Right lobe of liver (tissue), 6 donors: ENCODE results near the gene SYP. TPM values are rescaled to one million over a fixed set of nuclear protein-coding genes. Genes with fewer than 3 reads are reported as not detected.
"Not testable (repeated sequence)": the region's sequence is repeated elsewhere in the genome, so short reads cannot be mapped to it uniquely, and the experiment has no call there.

Experiments used
- ATAC-seq, 4 donors: fragments of 200-7000 bp; cut with Tn5 transposase; one replicate each; pipeline ENCODE4 v1.9.1; 2020; ENCODE audit warnings: mild to moderate bottlenecking in 4 of 4, moderate library complexity in 4 of 4
- DNase-seq, 3 donors: peaks; one replicate each; pipeline ENCODE4 v3.0.0-alpha.2; 2020
- H3K27ac ChIP-seq, 3 donors: fragments of 200-600 bp; one replicate each; pipeline ENCODE4 v1.8.0; 2022
- H3K27me3 ChIP-seq, 2 donors: fragments of 200-600 bp; one replicate each; pipeline ENCODE4 v1.8.0; 2022
- H3K36me3 ChIP-seq, 4 donors: fragments of 200-600 bp; sonication (generic) in 1 of 4; one replicate each; pipeline versions ENCODE4 v1.5.1 to v1.8.0; 2017 to 2022; ENCODE audit warnings: control low read depth in 1 of 4
- H3K4me1 ChIP-seq, 4 donors: fragments of 200-600 bp; sonication (generic) in 1 of 4; one replicate each; pipeline versions ENCODE4 v1.5.1 to v1.8.0; 2017 to 2022; ENCODE audit warnings: control low read depth in 1 of 4
- H3K4me3 ChIP-seq, 3 donors: fragments of 200-600 bp; one replicate each; pipeline ENCODE4 v1.8.0; 2022
- H3K9me3 ChIP-seq, 4 donors: fragments of 200-600 bp; sonication (generic) in 1 of 4; one replicate each; pipeline versions ENCODE4 v1.5.1 to v1.8.0; 2017 to 2022; ENCODE audit warnings: control low read depth in 1 of 4
- POLR2A ChIP-seq: fragments of 450-650 bp; IDR thresholded peaks from one replicate; pipeline ENCODE4 v1.6.1; 2017; ENCODE audit warnings: antibody characterized with exemption, mild to moderate bottlenecking
- WGBS: methylation state at CpG from one replicate; pipeline ENCODE4 v1.1.6; 2018; ENCODE audit warnings: low coverage, low lambda C conversion rate; ENCODE audit not compliant: insufficient coverage; ENCODE audit errors: missing lambda C conversion rate; 5-methylcytosine and 5-hydroxymethylcytosine counted together
- intact Hi-C, 2 donors: fragments of 100-400 bp; cut with DNase I; formaldehyde crosslinking; loops; one replicate each; pipeline versions ENCODE4 v1.11.2 to v1.14.1; 2022
- total RNA-seq, 6 experiments: library from RNA; depleted of rRNA in 2 of 6; stranded (reverse); fragments of >200 nt in 2 of 6; fragmentation: NEBNext Ultra II Directional in 3 of 6; extraction: Animal tissue kit (Norgen Biotek cat#: 25700) in 3 of 6; gene quantifications; one replicate each; pipeline versions ENCODE4 v1.1.0 to v1.2.4, GENCODE V29; 2016 to 2023
- TF ChIP-seq, protein P1 (sequence below), 4 donors: fragments of 200-600 bp in 3 of 4; fragments of 450-650 bp in 1 of 4; IDR thresholded peaks; one replicate each; pipeline versions ENCODE4 v1.5.1 to v1.8.0; 2016 to 2022; ENCODE audit warnings: antibody characterized with exemption in 4 of 4, mild to moderate bottlenecking in 2 of 4
- donor health status: DM: no; HTN: yes; CAD: no.
- donor health status: DM: no; HTN: no; CAD: no.
- donor health status: DM: no; HTN: no; CAD: no.
- donor health status: DM: no; HTN: yes; CAD: no.
- donor health status: DM: no; HTN: yes; CAD: no.

SYP gene
- total RNA-seq, 6 experiments from 2014 or later: 0.12 to 0.39 (median 0.27) TPM; not detected in 1

DNA sequence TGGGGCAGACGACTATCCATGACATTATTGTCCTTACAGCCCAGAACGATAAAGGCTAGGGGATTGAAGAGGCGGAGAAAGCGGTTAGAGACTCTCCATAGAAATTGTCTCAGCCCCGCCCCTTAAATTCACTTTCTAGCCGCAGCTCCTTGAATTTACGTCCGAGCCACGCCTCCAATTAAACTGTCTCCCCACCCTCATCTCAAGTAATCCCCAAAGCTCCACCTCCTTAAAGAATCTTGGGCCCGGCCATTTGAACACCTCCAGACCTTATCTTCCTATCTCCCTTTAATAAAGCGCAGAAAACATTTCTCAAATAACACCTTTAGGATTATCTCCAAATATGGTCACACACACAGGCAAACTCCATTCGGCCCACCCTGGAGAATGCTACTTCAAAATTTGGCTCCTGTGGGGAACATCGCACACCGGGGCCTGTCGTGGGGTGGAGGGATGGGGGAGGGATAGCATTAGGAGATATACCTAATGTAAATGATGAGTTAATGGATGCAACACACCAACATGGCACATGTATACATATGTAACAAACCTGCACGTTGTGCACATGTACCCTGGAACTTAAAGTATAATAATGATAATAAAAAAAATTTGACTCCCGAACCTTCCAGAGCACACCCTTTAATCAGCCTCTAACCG is 44.6 kb downstream of the SYP start:
- Histone ChIP-seq H3K4me1 (peaks cover 0 to 5% (median 2%) of the 10 kb centered on the region in 4 donors), H3K9me3 (no peaks in the 10 kb centered on the region), H3K36me3 (no peaks in the 10 kb centered on the region), H3K27me3 (no peaks in the 10 kb centered on the region), H3K4me3 (peak overlapping the region; percentile 44 to 61 (median 56)), H3K27ac (peak overlapping the region; percentile 68 to 86 (median 72))
- DNase-seq (peak in 1 of 3 donors; percentile 26), ATAC-seq (no peak)
- TF ChIP-seq, protein P1, sequence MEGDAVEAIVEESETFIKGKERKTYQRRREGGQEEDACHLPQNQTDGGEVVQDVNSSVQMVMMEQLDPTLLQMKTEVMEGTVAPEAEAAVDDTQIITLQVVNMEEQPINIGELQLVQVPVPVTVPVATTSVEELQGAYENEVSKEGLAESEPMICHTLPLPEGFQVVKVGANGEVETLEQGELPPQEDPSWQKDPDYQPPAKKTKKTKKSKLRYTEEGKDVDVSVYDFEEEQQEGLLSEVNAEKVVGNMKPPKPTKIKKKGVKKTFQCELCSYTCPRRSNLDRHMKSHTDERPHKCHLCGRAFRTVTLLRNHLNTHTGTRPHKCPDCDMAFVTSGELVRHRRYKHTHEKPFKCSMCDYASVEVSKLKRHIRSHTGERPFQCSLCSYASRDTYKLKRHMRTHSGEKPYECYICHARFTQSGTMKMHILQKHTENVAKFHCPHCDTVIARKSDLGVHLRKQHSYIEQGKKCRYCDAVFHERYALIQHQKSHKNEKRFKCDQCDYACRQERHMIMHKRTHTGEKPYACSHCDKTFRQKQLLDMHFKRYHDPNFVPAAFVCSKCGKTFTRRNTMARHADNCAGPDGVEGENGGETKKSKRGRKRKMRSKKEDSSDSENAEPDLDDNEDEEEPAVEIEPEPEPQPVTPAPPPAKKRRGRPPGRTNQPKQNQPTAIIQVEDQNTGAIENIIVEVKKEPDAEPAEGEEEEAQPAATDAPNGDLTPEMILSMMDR (IDR thresholded peaks at IDR 0.05): no peak
- no peak for TF ChIP-seq POLR2A
- intact Hi-C loops: no loop called here
- WGBS: 42% methylated on average over 16 of the region's 18 CpGs

DNA sequence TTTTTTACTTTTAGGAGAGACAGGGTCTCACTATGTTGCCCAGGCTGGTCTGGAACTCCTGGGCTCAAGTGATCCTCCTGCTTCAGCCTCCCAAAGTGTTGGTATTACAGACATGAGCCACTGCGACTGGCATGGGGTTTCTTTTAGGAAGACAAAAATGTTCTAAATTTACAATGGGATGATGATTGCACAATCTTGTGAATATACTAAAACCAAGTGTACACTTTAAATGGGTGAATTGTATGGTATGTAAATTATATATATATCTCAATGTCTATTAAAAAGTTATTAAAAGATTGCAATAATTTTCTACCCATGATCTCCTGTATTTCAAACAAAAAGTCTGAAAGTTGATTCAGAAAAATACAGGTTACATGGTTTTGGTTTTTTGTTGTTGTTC is 46.5 kb downstream of the SYP start:
- peak in 1 of 3 donors; percentile 8 for DNase-seq
- Histone ChIP-seq H3K4me1 (no peaks in the 10 kb centered on the region), H3K27ac (no peak overlapping the region), H3K27me3 (no peaks in the 10 kb centered on the region), H3K9me3 (no peaks in the 10 kb centered on the region), H3K4me3 (no peak overlapping the region), H3K36me3 (no peaks in the 10 kb centered on the region)
- 56% methylated on average over 1 of the region's 1 CpG for WGBS
- ATAC-seq: no peak
- intact Hi-C loops: no loop called here
- TF ChIP-seq, protein P1 (IDR thresholded peaks at IDR 0.05): no peak
- TF ChIP-seq POLR2A: no peak

DNA sequence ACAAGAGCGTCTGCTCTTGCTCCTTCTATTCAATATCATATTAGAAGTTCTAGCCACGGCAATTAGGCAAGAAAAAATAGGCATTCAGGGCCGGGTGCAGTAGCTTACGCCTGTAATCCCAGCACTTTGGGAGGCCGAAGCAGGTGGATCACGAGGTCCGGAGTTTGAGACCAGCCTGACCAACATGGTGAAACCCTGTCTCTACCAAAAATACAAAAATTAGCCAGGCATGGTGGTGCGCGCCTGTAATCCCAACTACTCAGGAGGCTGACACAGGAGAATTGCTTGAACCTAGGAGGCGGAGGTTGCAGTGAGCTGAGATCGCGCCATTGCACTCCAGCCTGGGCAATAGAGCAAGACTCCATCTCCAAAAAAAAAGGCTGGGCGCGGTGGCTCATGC is 50.7 kb downstream of the SYP start:
- intact Hi-C loops, H3K27ac ChIP-seq, ATAC-seq, H3K36me3 ChIP-seq, H3K27me3 ChIP-seq, H3K4me3 ChIP-seq, H3K9me3 ChIP-seq, H3K4me1 ChIP-seq: not testable (repeated sequence)
- WGBS: 82% methylated on average over 12 of the region's 14 CpGs
- DNase-seq: peak in 1 of 3 donors; percentile 3

DNA sequence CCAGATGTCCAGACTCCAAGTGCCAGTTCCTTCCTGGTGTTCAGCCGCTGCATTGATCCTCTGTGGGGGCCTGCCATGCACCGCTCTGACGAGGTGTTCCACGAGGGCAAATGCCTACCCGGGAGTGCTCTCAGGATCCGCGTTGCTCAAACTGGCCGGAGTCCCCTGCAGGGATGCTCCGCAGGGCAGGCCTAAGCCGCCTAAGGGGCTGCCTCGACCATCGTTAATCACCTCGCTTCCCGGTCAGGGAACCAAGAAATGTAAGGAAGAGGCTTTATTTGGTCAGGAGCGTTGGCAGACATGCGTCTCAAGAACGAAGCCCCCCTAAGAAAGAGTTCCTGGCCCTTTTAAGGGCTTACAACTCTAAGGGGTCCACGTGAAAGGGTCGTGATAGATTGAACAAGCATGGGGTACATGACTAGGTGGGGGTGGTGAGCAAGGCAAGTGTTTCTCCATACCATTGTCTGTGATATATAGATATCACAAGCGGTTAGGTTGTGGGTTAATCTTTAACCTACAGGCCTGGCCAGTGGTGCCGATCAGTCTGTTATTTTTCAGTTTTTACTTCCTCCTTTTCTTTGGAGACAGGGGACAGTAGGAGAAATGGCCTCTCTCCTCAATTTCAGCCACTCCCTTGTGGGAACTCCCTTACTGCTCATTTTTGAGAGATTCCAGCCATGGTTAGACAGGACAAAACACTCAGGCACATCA is 51.4 kb downstream of the SYP start:
- H3K4me1 ChIP-seq, intact Hi-C loops, H3K36me3 ChIP-seq, H3K4me3 ChIP-seq, H3K9me3 ChIP-seq, H3K27ac ChIP-seq, H3K27me3 ChIP-seq: not testable (repeated sequence)
- WGBS: 67% methylated on average over 10 of the region's 21 CpGs
- DNase-seq (peak in 1 of 3 donors; percentile 45), ATAC-seq (peak in 2 of 4 donors; percentile 25 to 61)

DNA sequence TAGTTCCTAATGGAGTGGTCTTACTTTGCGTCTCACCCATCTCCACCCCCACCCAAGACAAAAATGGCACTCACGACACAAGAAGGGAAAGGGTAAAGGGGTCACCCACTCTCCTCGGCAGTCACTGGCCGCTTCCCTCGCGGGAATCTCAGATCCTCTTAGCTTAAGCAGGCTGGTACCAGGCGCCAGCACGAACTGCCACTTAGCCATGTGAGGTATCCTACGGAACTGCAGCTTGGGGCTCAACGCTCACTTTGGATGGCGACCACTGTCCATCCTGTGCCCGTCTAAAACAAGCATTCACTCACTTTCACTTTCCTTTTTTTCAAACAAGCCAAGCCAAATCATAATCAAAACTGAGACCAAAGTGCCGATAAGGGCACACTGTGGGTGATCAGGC is 52.1 kb downstream of the SYP start:
- no peaks in the 10 kb centered on the region for H3K27me3 ChIP-seq
- peak in 1 of 4 donors; percentile 19 for ATAC-seq
- H3K4me1 ChIP-seq: no peaks in the 10 kb centered on the region
- WGBS: 83% methylated on average over 12 of the region's 13 CpGs
- intact Hi-C loops: no loop called here
- H3K36me3 ChIP-seq: no peaks in the 10 kb centered on the region
- TF ChIP-seq, protein P1 (IDR thresholded peaks at IDR 0.05): no peak
- TF ChIP-seq POLR2A: no peak
- no peaks in the 10 kb centered on the region for H3K9me3 ChIP-seq
- peak in 1 of 3 donors; percentile 33 for DNase-seq
- no peak overlapping the region for H3K27ac ChIP-seq
- no peak overlapping the region for H3K4me3 ChIP-seq
